ENCODE results near the gene LRTM2. TPM values are rescaled to one million over a fixed set of nuclear protein-coding genes. Genes with fewer than 3 reads are reported as not detected.

Gene LRTM2
- total and polyA plus RNA-seq, 11 donors, result not detected

DNA sequence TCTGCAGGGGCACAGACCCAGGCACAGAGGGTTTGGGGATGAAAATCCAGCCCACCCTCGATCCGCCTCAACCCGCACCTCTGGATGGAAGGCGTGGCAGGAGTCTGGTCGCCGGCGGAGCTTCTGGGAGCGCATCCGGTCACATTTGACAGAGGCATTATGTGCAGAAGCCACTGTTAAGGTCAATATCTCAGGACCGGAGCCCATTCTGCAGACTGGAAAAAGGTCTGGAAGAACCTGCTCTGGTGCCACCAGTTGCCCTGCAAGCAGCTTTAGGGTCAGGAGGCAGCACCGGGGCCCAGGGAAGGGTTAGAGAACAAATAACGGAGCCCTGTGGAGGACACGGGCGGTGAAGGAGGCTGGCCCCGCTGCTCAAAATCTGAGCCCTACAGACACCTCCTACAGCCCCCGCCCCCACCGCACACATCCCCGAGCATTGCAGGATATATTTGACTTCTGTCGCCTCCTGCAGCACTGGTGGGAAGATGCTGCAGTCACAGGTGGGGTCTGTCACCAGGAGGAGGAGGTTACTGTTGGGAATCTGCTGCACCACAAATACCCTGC is 25.1 kb upstream of the LRTM2 start:
- Histone ChIP-seq H3K27ac (peak overlapping the region; percentile 44 to 95 (median 84)), H3K36me3 (no peaks in the 10 kb centered on the region), H3K4me1 (peaks cover 8 to 46% (median 27%) of the 10 kb centered on the region in 12 donors), H3K27me3 (no peaks in the 10 kb centered on the region), H3K4me3 (peak overlapping the region in 7 of 12 donors; percentile 61 to 79 (median 69)), H3K9me3 (no peaks in the 10 kb centered on the region)
- no peak for ATAC-seq
- intact Hi-C loops (cut with DNase I), result loop anchor here in 8 of 10 donors (5.0 to 10.0 kb wide), 8 partner anchors 232 to 989 kb away; partner anchors contain the start of gene CACNA1C (in 1 of the 8)
- no peak for TF ChIP-seq POLR2A (IDR thresholded peaks at IDR 0.05)
- TF ChIP-seq, protein P1, sequence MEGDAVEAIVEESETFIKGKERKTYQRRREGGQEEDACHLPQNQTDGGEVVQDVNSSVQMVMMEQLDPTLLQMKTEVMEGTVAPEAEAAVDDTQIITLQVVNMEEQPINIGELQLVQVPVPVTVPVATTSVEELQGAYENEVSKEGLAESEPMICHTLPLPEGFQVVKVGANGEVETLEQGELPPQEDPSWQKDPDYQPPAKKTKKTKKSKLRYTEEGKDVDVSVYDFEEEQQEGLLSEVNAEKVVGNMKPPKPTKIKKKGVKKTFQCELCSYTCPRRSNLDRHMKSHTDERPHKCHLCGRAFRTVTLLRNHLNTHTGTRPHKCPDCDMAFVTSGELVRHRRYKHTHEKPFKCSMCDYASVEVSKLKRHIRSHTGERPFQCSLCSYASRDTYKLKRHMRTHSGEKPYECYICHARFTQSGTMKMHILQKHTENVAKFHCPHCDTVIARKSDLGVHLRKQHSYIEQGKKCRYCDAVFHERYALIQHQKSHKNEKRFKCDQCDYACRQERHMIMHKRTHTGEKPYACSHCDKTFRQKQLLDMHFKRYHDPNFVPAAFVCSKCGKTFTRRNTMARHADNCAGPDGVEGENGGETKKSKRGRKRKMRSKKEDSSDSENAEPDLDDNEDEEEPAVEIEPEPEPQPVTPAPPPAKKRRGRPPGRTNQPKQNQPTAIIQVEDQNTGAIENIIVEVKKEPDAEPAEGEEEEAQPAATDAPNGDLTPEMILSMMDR (IDR thresholded peaks at IDR 0.05), result no peak
- 65 to 78% (median 68%) methylated on average over 17 to 19 of the region's 19 CpGs for WGBS, 4 donors
- DNase-seq, result peak in 1 of 5 donors; percentile 18

DNA sequence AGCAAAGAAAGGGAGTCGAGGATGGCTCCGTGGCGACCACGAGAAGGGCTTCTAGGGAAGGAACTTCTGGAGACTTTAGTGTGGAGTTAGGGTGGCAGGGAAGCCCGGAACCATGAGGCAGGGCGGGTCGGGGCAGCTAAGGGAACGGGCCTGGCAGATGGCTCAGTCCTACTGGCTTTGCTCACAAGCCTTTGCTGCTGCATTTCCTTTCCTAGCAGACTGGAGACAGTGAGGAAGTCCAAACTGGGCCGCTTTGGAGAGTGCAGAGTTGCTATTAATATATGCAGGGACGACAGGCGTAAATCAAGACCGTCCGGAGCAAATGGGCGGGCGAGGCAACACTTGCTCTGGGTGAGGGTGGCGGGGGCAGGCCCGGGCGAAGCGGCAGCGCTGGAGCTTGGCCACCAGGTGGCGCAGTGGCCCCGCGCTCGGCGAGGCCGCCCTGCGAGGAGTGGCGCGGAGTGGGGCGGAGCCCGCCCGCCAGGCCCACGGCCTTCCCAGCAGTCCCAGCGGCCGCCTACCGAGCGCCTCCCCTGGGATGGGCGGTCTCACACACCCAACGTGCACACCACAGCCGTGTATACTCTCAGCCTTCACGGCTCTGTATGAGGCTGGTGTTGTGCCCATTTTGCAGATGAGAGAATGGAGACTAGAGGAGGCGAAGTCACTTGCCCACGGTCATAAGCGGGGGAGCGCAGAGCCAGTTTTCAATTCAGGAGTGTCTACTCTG is 24.4 kb upstream of the LRTM2 start:
- H3K36me3 ChIP-seq, result no peaks in the 10 kb centered on the region
- H3K27ac ChIP-seq, result peak overlapping the region; percentile 49 to 95 (median 84)
- intact Hi-C loops (cut with DNase I), result loop anchor here (1.0 to 10.0 kb wide), 12 partner anchors 143 to 989 kb away; partner anchors contain the start of gene CACNA1C (in 1 of the 10)
- ATAC-seq (peak; percentile 92 to 96 (median 94)), DNase-seq (peak; percentile 92 to 98 (median 96))
- peak overlapping the region; percentile 47 to 79 (median 64) for H3K4me3 ChIP-seq
- no peaks in the 10 kb centered on the region for H3K9me3 ChIP-seq
- TF ChIP-seq, protein P1 (IDR thresholded peaks at IDR 0.05), result peak; percentile 92 to 100 (median 99)
- TF ChIP-seq POLR2A (IDR thresholded peaks at IDR 0.05), result peak in 1 of 2 donors; percentile 70
- 5 to 18% (median 9%) methylated on average over 15 to 45 of the region's 45 CpGs for WGBS, 4 donors
- no peaks in the 10 kb centered on the region for H3K27me3 ChIP-seq
- H3K4me1 ChIP-seq, result peaks cover 8 to 46% (median 26%) of the 10 kb centered on the region in 12 donors

DNA sequence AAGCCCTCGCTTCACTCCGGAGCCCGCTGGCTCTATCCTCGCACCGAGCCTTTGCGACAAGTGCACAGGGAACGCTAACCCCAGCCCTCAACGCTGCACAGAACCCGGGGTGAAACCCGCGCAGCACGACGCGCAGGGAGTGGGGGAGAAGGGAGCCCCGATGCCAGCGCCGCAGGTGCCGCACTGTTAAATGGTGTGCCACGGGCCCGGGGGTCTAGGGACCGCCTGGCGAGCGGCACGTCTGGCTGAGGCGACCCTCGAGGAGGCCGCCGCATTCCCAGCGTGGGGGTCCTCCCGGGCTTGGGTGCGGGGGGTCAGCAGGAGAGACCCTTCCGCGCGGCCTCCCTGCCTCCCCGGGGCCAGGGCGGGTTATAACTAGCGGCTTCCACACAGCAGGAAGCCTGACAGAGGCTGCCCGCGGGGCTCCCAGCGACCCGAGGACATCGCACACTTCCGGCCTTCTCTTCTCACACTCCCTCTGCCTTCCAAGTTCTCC is 23.8 kb upstream of the LRTM2 start:
- H3K9me3 ChIP-seq, result no peaks in the 10 kb centered on the region
- H3K27ac ChIP-seq, result peak overlapping the region; percentile 23 to 95 (median 84)
- H3K27me3 ChIP-seq, result no peaks in the 10 kb centered on the region
- H3K36me3 ChIP-seq, result no peaks in the 10 kb centered on the region
- WGBS, 4 donors, result 12 to 16% (median 13%) methylated on average over 23 to 43 of the region's 43 CpGs
- H3K4me1 ChIP-seq, result peaks cover 8 to 41% (median 24%) of the 10 kb centered on the region in 12 donors
- intact Hi-C loops (cut with DNase I), result loop anchor here (1.0 to 10.0 kb wide), 12 partner anchors 142 to 988 kb away; partner anchors contain the start of gene CACNA1C (in 1 of the 10)
- ATAC-seq (peak; percentile 1 to 31 (median 8)), DNase-seq (peak in 4 of 5 donors; percentile 38 to 78 (median 60))
- TF ChIP-seq, protein P1 (IDR thresholded peaks at IDR 0.05), result no peak
- TF ChIP-seq POLR2A (IDR thresholded peaks at IDR 0.05), result no peak
- peak overlapping the region; percentile 47 to 79 (median 64) for H3K4me3 ChIP-seq
